OCI-LY1 (cell line): ENCODE data around the gene GPM6B.
A peak's percentile ranks its signal among the peaks of the same experiment; 100 is the strongest.

Source experiments
- H2AFZ ChIP-seq: fragments of 200-600 bp; sonication (generic), shearing (Covaris generic); 2 replicates; pipeline ENCODE4 v1.6.0; 2014; ENCODE audit warnings: antibody characterized with exemption, mild to moderate bottlenecking, low read length
- H3F3A ChIP-seq: fragments of 200-600 bp; sonication (generic), shearing (Covaris generic); 2 replicates; pipeline ENCODE4 v1.6.0; 2014; ENCODE audit warnings: mild to moderate bottlenecking, antibody characterized with exemption, low read length, moderate library complexity; ENCODE audit not compliant: insufficient read depth
- H3K27ac ChIP-seq: fragments of 200-600 bp; sonication (generic); 2 replicates; pipeline ENCODE4 v1.5.1; 2014; ENCODE audit warnings: low read length, mixed run types, mild to moderate bottlenecking, low read depth; ENCODE audit not compliant: poor library complexity, severe bottlenecking
- H3K27me3 ChIP-seq: fragments of 200-600 bp; sonication (generic); 2 replicates; pipeline ENCODE4 v1.6.0; 2014; ENCODE audit warnings: antibody characterized with exemption, mild to moderate bottlenecking, low read length, moderate library complexity; ENCODE audit not compliant: insufficient read depth
- H3K36me3 ChIP-seq: fragments of 200-600 bp; sonication (generic); 2 replicates; pipeline ENCODE4 v1.6.1; 2014; ENCODE audit warnings: mild to moderate bottlenecking, antibody characterized with exemption, low read length, moderate library complexity, mixed read lengths; ENCODE audit not compliant: insufficient read depth
- H3K4me1 ChIP-seq: fragments of 200-600 bp; sonication (generic); 2 replicates; pipeline ENCODE4 v1.5.1; 2014; ENCODE audit warnings: mild to moderate bottlenecking, low read length, moderate library complexity; ENCODE audit not compliant: insufficient read depth, severe bottlenecking
- H3K4me2 ChIP-seq: fragments of 200-600 bp; sonication (generic), shearing (Covaris generic); 2 replicates; pipeline ENCODE4 v1.6.1; 2014; ENCODE audit warnings: low read length
- H3K4me3 ChIP-seq: fragments of 200-600 bp; sonication (generic); 2 replicates; pipeline ENCODE4 v1.5.1; 2014; ENCODE audit warnings: low read length, low read depth, mild to moderate bottlenecking, mixed read lengths; ENCODE audit not compliant: poor library complexity, severe bottlenecking
- H3K79me2 ChIP-seq: fragments of 200-600 bp; shearing (Covaris generic); 2 replicates; pipeline ENCODE4 v1.6.1; 2016; ENCODE audit warnings: mixed run types, low read length, mixed read lengths; ENCODE audit not compliant: insufficient read depth
- H3K9ac ChIP-seq: fragments of 200-600 bp; sonication (generic), shearing (Covaris generic); 2 replicates; pipeline ENCODE4 v1.6.1; 2014; ENCODE audit warnings: mild to moderate bottlenecking, low read length, mixed read lengths
- H3K9me2 ChIP-seq: fragments of 200-600 bp; sonication (generic), shearing (Covaris generic); 2 replicates; pipeline ENCODE4 v1.6.1; 2014; ENCODE audit warnings: low read depth, mild to moderate bottlenecking, low read length, mixed read lengths
- H3K9me3 ChIP-seq: fragments of 200-600 bp; shearing (Covaris generic); 2 replicates; pipeline ENCODE4 v1.6.1; 2014; ENCODE audit warnings: low read length, mixed read lengths
- H4K20me1 ChIP-seq: fragments of 200-600 bp; sonication (generic), shearing (Covaris generic); 2 replicates; pipeline ENCODE4 v1.6.0; 2016; ENCODE audit warnings: mild to moderate bottlenecking, low read length; ENCODE audit not compliant: insufficient read depth
- EZH2 ChIP-seq: fragments of 200-600 bp; sonication (generic), shearing (Covaris generic); IDR thresholded peaks from 2 replicates; pipeline ENCODE4 v1.8.0; 2017; ENCODE audit warnings: borderline replicate concordance, mixed run types, mild to moderate bottlenecking, antibody characterized with exemption, low read length, moderate library complexity, mixed read lengths
- TF ChIP-seq, protein P1 (sequence below): fragments of 200-600 bp; sonication (generic), shearing (Covaris generic); IDR thresholded peaks from 2 replicates; pipeline ENCODE4 v1.5.1; 2017; ENCODE audit warnings: mild to moderate bottlenecking, antibody characterized with exemption, low read length, moderate library complexity, mixed read lengths

GPM6B gene

DNA sequence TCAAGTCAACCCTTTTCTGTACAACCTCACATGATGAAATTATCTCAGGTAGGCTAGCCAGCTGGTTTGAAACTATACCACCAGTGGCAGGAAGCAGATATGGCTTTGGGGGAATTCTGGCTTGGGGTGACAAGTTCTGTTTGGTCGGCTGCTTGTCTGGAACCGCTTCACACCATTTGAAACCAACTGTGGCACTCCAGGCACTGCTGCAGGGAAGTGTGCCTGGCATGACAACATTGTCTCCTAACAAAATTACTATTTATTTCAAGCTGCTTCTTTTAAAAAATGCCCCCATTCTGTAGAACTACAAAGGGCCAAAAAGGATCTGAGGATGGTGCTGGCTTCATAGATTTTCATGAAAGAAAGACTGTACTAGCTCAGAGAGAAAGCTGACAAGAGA lies 37.1 kb upstream of the GPM6B start:
- Histone ChIP-seq H3K9me3 (no peaks in the 10 kb centered on the region), H3K79me2 (no peaks in the 10 kb centered on the region), H3K9me2 (no peaks in the 10 kb centered on the region), H3K4me3 (no peak overlapping the region), H3F3A (no peaks in the 10 kb centered on the region), H3K36me3 (no peaks in the 10 kb centered on the region), H3K4me1 (no peaks in the 10 kb centered on the region), H4K20me1 (no peaks in the 10 kb centered on the region), H3K4me2 (no peak overlapping the region), H2AFZ (no peak overlapping the region), H3K27ac (no peak overlapping the region), H3K27me3 (no peaks in the 10 kb centered on the region), H3K9ac (no peak overlapping the region)
- no peak for TF ChIP-seq EZH2
- TF ChIP-seq, protein P1, sequence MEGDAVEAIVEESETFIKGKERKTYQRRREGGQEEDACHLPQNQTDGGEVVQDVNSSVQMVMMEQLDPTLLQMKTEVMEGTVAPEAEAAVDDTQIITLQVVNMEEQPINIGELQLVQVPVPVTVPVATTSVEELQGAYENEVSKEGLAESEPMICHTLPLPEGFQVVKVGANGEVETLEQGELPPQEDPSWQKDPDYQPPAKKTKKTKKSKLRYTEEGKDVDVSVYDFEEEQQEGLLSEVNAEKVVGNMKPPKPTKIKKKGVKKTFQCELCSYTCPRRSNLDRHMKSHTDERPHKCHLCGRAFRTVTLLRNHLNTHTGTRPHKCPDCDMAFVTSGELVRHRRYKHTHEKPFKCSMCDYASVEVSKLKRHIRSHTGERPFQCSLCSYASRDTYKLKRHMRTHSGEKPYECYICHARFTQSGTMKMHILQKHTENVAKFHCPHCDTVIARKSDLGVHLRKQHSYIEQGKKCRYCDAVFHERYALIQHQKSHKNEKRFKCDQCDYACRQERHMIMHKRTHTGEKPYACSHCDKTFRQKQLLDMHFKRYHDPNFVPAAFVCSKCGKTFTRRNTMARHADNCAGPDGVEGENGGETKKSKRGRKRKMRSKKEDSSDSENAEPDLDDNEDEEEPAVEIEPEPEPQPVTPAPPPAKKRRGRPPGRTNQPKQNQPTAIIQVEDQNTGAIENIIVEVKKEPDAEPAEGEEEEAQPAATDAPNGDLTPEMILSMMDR, result no peak

DNA sequence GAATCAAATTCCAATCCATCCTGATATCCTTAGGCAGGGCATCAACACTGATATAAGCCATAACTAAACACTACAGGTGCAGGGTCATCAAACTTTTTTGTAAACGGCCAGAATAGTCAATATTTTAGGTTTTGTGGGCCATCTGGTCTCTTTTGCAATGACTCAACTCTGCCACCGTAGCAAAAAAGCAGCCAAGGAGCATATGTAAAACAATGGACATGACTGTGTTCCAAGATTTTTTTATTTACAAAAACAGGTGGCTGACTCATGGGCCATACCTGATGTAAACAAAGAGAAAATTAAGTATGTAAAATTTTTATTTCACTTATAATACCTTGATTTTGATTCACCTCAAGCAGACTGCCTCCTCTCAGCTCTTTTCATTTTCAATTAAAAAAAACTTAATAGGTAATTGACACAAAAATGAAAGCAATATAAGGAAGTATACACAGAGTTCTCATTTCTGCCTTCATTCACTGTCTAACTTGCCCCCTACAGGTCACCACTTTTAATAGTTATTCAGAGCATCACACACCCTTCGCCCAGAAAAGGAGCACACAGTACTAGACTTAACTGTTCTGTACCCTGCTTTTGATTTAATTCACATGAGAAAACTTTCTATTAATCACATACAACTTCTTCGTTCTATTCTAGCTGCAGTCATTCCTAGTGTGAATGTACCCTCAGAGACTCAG lies 35.3 kb upstream of the GPM6B start:
- no peak for TF ChIP-seq EZH2
- TF ChIP-seq, protein P1, result peak; percentile 22; the same call in 1 of the 2 replicates
- Histone ChIP-seq H3K9me2 (no peaks in the 10 kb centered on the region), H3K4me3 (no peak overlapping the region), H2AFZ (no peak overlapping the region), H3K4me1 (no peaks in the 10 kb centered on the region), H3F3A (no peaks in the 10 kb centered on the region), H3K4me2 (no peak overlapping the region), H3K27ac (no peak overlapping the region), H3K27me3 (no peaks in the 10 kb centered on the region), H3K79me2 (no peaks in the 10 kb centered on the region), H3K9me3 (no peaks in the 10 kb centered on the region), H3K9ac (no peak overlapping the region), H3K36me3 (no peaks in the 10 kb centered on the region), H4K20me1 (no peaks in the 10 kb centered on the region)

DNA sequence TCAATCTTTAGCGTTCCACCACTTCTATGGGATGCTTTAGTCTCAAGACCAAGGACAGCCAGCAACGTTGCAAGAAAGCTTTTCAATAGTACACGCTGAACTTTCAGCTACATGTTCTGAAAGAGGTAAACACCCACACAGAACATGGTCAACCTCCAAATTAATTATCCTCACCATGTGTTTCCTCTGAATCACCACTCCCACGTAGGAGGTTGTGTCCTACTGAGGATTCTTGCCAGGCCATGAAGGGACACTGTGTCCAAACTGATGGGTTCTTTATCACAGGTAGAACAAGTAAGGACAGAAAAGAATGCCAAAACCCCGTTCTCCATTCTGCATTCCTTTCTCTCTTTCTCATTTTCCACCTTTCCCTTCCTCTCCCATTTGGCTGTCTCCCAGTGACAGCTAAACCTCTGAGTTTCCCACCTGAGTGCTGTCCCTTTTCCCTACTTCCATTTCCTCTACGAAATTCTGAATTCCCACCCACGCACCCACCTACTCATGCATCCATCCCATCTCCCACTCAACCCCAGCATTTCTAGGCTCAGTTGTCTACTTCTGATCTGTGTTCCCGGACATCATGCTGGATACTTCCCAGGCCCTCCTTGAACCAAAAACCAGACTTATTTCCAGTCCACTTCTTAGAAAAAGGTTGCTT lies 29.0 kb upstream of the GPM6B start:
- TF ChIP-seq EZH2, result no peak
- TF ChIP-seq, protein P1, result no peak

More for the DNA sequence above, 29.0 kb upstream of the GPM6B start:
- Histone ChIP-seq H4K20me1 (no peaks in the 10 kb centered on the region), H3K36me3 (no peaks in the 10 kb centered on the region), H3K79me2 (no peaks in the 10 kb centered on the region), H3K9me3 (no peaks in the 10 kb centered on the region), H3K9ac (no peak overlapping the region), H3K4me3 (no peak overlapping the region), H3K4me2 (no peak overlapping the region), H3K27ac (no peak overlapping the region), H3F3A (no peaks in the 10 kb centered on the region), H3K9me2 (no peaks in the 10 kb centered on the region), H3K4me1 (no peaks in the 10 kb centered on the region), H3K27me3 (no peaks in the 10 kb centered on the region), H2AFZ (no peak overlapping the region)
